ENCODE results near the gene NPC1. TPM values are rescaled to one million over a fixed set of nuclear protein-coding genes. Genes with fewer than 3 reads are reported as not detected.

The NPC1 gene
- total RNA-seq, 1 donor from 2014 or later, result 100 TPM

GRCh38 chr18:23524213-23524707, 62.0 kb downstream of the NPC1 start:
- FAIRE-seq, result no peak
- no peak for DNase-seq (ENCODE audit: low read depth)
- H3K27me3 ChIP-seq (ENCODE audit: control insufficient read depth, insufficient read depth, low read length), result no peaks in the 10 kb centered on the region
- no peak for TF ChIP-seq CTCF (IDR thresholded peaks at IDR 0.05; ENCODE audit: insufficient read depth, low read length, severe bottlenecking)
- H3K36me3 ChIP-seq (ENCODE audit: control insufficient read depth, insufficient read depth, low read length), result peaks cover 19% of the 10 kb centered on the region
- no peak overlapping the region for H3K4me3 ChIP-seq (ENCODE audit: low read depth, low read length)

GRCh38 chr18:23523429-23524212, 62.7 kb downstream of the NPC1 start:
- Histone ChIP-seq H3K36me3 (ENCODE audit: control insufficient read depth, insufficient read depth, low read length) (peaks cover 23% of the 10 kb centered on the region), H3K27me3 (ENCODE audit: control insufficient read depth, insufficient read depth, low read length) (no peaks in the 10 kb centered on the region), H3K4me3 (ENCODE audit: low read depth, low read length) (no peak overlapping the region)
- TF ChIP-seq CTCF (IDR thresholded peaks at IDR 0.05; ENCODE audit: insufficient read depth, low read length, severe bottlenecking), result no peak
- FAIRE-seq (no peak), DNase-seq (ENCODE audit: low read depth) (peak; percentile 72)

GRCh38 chr18:23521907-23522306, 64.4 kb downstream of the NPC1 start:
- no peak for TF ChIP-seq CTCF (IDR thresholded peaks at IDR 0.05; ENCODE audit: insufficient read depth, low read length, severe bottlenecking)
- DNase-seq (ENCODE audit: low read depth) (no peak), FAIRE-seq (no peak)
- Histone ChIP-seq H3K36me3 (ENCODE audit: control insufficient read depth, insufficient read depth, low read length) (peaks cover 25% of the 10 kb centered on the region), H3K4me3 (ENCODE audit: low read depth, low read length) (no peak overlapping the region), H3K27me3 (ENCODE audit: control insufficient read depth, insufficient read depth, low read length) (no peaks in the 10 kb centered on the region)

- FAIRE-seq (no peak), DNase-seq (ENCODE audit: low read depth) (no peak)
- no peaks in the 10 kb centered on the region for H3K27me3 ChIP-seq (ENCODE audit: control insufficient read depth, insufficient read depth, low read length)
- TF ChIP-seq CTCF (IDR thresholded peaks at IDR 0.05; ENCODE audit: insufficient read depth, low read length, severe bottlenecking), result no peak
- H3K4me3 ChIP-seq (ENCODE audit: low read depth, low read length), result no peak overlapping the region
- H3K36me3 ChIP-seq (ENCODE audit: control insufficient read depth, insufficient read depth, low read length), result peaks cover 23% of the 10 kb centered on the region
These were observed 65.0 kb downstream of the NPC1 start for GRCh38 chr18:23521271-23521670.

- Histone ChIP-seq H3K36me3 (ENCODE audit: control insufficient read depth, insufficient read depth, low read length) (peaks cover 23% of the 10 kb centered on the region), H3K27me3 (ENCODE audit: control insufficient read depth, insufficient read depth, low read length) (no peaks in the 10 kb centered on the region), H3K4me3 (ENCODE audit: low read depth, low read length) (no peak overlapping the region)
- no peak for TF ChIP-seq CTCF (IDR thresholded peaks at IDR 0.05; ENCODE audit: insufficient read depth, low read length, severe bottlenecking)
- FAIRE-seq, result no peak
- no peak for DNase-seq (ENCODE audit: low read depth)
These were observed 66.6 kb downstream of the NPC1 start for GRCh38 chr18:23519734-23520133.

All from bronchial epithelial cell (primary cell).